Astrocyte (in vitro differentiated cells and primary cell): ENCODE data around the gene NEB. TPM values are rescaled to one million over a fixed set of nuclear protein-coding genes. Genes with fewer than 3 reads are reported as not detected.

Source experiments
- DNase-seq: peaks from one replicate; pipeline ENCODE4 v3.0.0-alpha.2; 2010; ENCODE audit warnings: low read depth
- FAIRE-seq: peaks from 2 replicates; lab custom pipeline; 2011; peaks lifted over from hg19 to GRCh38; lab: Jason Lieb, UNC
- H2AFZ ChIP-seq: 2 replicates; pipeline ENCODE4 v1.6.0; 2012; ENCODE audit warnings: low read depth, low read length, inconsistent platforms
- H3K27ac ChIP-seq: 2 replicates; pipeline ENCODE4 v1.5.1; 2011; ENCODE audit warnings: low read depth, low read length, inconsistent platforms
- H3K27me3 ChIP-seq: 2 replicates; pipeline ENCODE4 v1.6.0; 2011; ENCODE audit warnings: low read length, inconsistent platforms; ENCODE audit not compliant: insufficient read depth
- H3K36me3 ChIP-seq: 2 replicates; pipeline ENCODE4 v1.5.1; 2011; ENCODE audit warnings: low read length, inconsistent platforms; ENCODE audit not compliant: insufficient read depth
- H3K4me1 ChIP-seq: 2 replicates; pipeline ENCODE4 v1.5.1; 2011; ENCODE audit warnings: low read length, inconsistent platforms; ENCODE audit not compliant: insufficient read depth
- H3K4me2 ChIP-seq: 2 replicates; pipeline ENCODE4 v1.6.0; 2012; ENCODE audit warnings: low read length, inconsistent platforms
- H3K4me3 ChIP-seq: 2 replicates; pipeline ENCODE4 v1.5.1; 2011; ENCODE audit warnings: low read depth, mild to moderate bottlenecking, low read length, inconsistent platforms; ENCODE audit not compliant: insufficient read depth
- H3K79me2 ChIP-seq: 2 replicates; pipeline ENCODE4 v1.6.0; 2012; ENCODE audit warnings: mild to moderate bottlenecking, low read length, inconsistent platforms; ENCODE audit not compliant: insufficient read depth
- H3K9ac ChIP-seq: 2 replicates; pipeline ENCODE4 v1.6.0; 2012; ENCODE audit warnings: mild to moderate bottlenecking, low read length, inconsistent platforms
- H3K9me3 ChIP-seq: 2 replicates; pipeline ENCODE4 v1.5.1; 2012; ENCODE audit warnings: low read depth, mild to moderate bottlenecking, low read length, inconsistent platforms; ENCODE audit not compliant: insufficient read depth
- H4K20me1 ChIP-seq: 2 replicates; pipeline ENCODE4 v1.6.0; 2012; ENCODE audit warnings: low read length, inconsistent platforms; ENCODE audit not compliant: insufficient read depth
- H3K27ac Mint-ChIP-seq: one replicate; pipeline ENCODE4 v1.8.0; 2021; ENCODE audit warnings: mild to moderate bottlenecking, mixed read lengths; ENCODE audit not compliant: unreplicated experiment
- H3K27me3 Mint-ChIP-seq: one replicate; pipeline ENCODE4 v1.8.0; 2021; ENCODE audit warnings: low read depth, mixed read lengths; ENCODE audit not compliant: unreplicated experiment
- H3K36me3 Mint-ChIP-seq: one replicate; pipeline ENCODE4 v1.8.0; 2021; ENCODE audit warnings: low read depth, mixed read lengths; ENCODE audit not compliant: unreplicated experiment
- H3K4me1 Mint-ChIP-seq: one replicate; pipeline ENCODE4 v1.8.0; 2021; ENCODE audit warnings: low read depth, mixed read lengths; ENCODE audit not compliant: unreplicated experiment
- H3K4me3 Mint-ChIP-seq: one replicate; pipeline ENCODE4 v1.8.0; 2021; ENCODE audit warnings: mild to moderate bottlenecking, moderate library complexity, mixed read lengths; ENCODE audit not compliant: unreplicated experiment
- H3K9me3 Mint-ChIP-seq: one replicate; pipeline ENCODE4 v1.8.0; 2021; ENCODE audit warnings: mild to moderate bottlenecking, mixed read lengths; ENCODE audit not compliant: unreplicated experiment
- EZH2 ChIP-seq: IDR thresholded peaks from 2 replicates; pipeline ENCODE4 v1.6.1; 2012; ENCODE audit warnings: mild to moderate bottlenecking, low read length, inconsistent platforms; ENCODE audit not compliant: insufficient read depth
- total RNA-seq: library from RNA; stranded (reverse); gene quantifications from 2 replicates; pipeline ENCODE4 v1.2.1, GENCODE V29; 2021
- TF ChIP-seq, protein P1 (sequence below): IDR thresholded peaks from 2 replicates; pipeline ENCODE4 v1.5.1; 2011; ENCODE audit warnings: low read depth, mild to moderate bottlenecking, inconsistent platforms, low read length, moderate library complexity; ENCODE audit not compliant: insufficient read depth

The NEB gene
- total RNA-seq, 1 donor from 2014 or later, result 0.82 TPM

DNA sequence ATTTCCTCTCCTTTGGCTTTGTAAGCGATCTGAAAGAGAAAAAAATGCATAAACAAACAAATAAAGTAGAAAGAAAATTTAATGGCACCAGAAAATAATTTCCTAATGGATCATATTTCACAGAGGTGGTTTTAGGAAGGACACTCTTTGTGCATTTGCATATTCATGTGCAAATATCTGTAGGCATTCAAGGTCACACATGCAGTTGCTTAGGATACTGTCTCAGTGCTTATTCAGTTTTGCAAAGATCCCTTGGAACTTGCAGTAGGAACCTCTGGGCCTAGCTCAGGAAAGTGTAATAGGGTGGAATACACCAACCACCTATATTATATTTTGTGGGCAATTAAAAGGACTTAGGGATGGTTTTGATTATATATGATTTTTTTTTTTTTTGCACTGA is 54.3 kb downstream of the NEB start:
- H3K27me3 Mint-ChIP-seq, result no peaks in the 10 kb centered on the region
- H2AFZ ChIP-seq, result no peak overlapping the region
- H3K4me1 Mint-ChIP-seq, result no peaks in the 10 kb centered on the region
- no peaks in the 10 kb centered on the region for H3K4me1 ChIP-seq
- H3K27me3 ChIP-seq, result no peaks in the 10 kb centered on the region
- no peak overlapping the region for H3K9ac ChIP-seq
- H3K4me3 ChIP-seq, result no peak overlapping the region
- no peak overlapping the region for H3K4me2 ChIP-seq
- H3K36me3 Mint-ChIP-seq, result no peaks in the 10 kb centered on the region
- H3K9me3 ChIP-seq, result no peaks in the 10 kb centered on the region
- H3K27ac Mint-ChIP-seq, result no peak overlapping the region
- no peaks in the 10 kb centered on the region for H3K9me3 Mint-ChIP-seq
- no peaks in the 10 kb centered on the region for H3K36me3 ChIP-seq
- no peaks in the 10 kb centered on the region for H3K79me2 ChIP-seq
- DNase-seq (no peak), FAIRE-seq (no peak)
- no peaks in the 10 kb centered on the region for H4K20me1 ChIP-seq
- no peak overlapping the region for H3K27ac ChIP-seq
- no peak overlapping the region for H3K4me3 Mint-ChIP-seq
- TF ChIP-seq, protein P1, sequence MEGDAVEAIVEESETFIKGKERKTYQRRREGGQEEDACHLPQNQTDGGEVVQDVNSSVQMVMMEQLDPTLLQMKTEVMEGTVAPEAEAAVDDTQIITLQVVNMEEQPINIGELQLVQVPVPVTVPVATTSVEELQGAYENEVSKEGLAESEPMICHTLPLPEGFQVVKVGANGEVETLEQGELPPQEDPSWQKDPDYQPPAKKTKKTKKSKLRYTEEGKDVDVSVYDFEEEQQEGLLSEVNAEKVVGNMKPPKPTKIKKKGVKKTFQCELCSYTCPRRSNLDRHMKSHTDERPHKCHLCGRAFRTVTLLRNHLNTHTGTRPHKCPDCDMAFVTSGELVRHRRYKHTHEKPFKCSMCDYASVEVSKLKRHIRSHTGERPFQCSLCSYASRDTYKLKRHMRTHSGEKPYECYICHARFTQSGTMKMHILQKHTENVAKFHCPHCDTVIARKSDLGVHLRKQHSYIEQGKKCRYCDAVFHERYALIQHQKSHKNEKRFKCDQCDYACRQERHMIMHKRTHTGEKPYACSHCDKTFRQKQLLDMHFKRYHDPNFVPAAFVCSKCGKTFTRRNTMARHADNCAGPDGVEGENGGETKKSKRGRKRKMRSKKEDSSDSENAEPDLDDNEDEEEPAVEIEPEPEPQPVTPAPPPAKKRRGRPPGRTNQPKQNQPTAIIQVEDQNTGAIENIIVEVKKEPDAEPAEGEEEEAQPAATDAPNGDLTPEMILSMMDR, result no peak
- no peak for TF ChIP-seq EZH2

DNA sequence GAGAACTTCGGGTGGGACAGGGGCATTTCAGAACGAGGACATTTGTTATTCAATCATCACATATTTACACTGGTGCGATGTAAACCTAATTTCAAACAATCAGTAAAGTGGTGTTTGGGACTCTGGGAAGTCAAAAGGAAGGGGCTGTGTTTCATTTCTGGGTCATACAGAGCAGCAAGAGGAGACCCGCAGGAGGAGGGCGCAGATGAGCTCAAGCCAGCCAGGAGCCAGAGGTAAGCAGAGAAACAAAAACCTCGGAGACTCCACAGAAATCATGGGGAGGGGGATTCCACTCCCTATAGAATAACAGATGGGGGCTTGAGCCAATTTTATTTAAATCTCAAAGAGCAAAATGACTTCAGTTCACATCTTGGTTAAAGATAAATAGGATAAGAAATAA is 55.4 kb downstream of the NEB start:
- Histone ChIP-seq H3K4me2 (no peak overlapping the region), H2AFZ (no peak overlapping the region), H3K4me3 (no peak overlapping the region), H3K9ac (no peak overlapping the region), H3K4me1 (no peaks in the 10 kb centered on the region), H3K27me3 (no peaks in the 10 kb centered on the region), H4K20me1 (no peaks in the 10 kb centered on the region), H3K36me3 (no peaks in the 10 kb centered on the region), H3K79me2 (no peaks in the 10 kb centered on the region), H3K9me3 (no peaks in the 10 kb centered on the region), H3K27ac (no peak overlapping the region)
- H3K4me3 Mint-ChIP-seq, result no peak overlapping the region
- H3K36me3 Mint-ChIP-seq, result no peaks in the 10 kb centered on the region
- TF ChIP-seq EZH2, result no peak
- TF ChIP-seq, protein P1, result no peak
- no peaks in the 10 kb centered on the region for H3K27me3 Mint-ChIP-seq
- DNase-seq, result no peak
- H3K9me3 Mint-ChIP-seq, result no peaks in the 10 kb centered on the region
- H3K4me1 Mint-ChIP-seq, result no peaks in the 10 kb centered on the region
- no peak overlapping the region for H3K27ac Mint-ChIP-seq
- no peak for FAIRE-seq

DNA sequence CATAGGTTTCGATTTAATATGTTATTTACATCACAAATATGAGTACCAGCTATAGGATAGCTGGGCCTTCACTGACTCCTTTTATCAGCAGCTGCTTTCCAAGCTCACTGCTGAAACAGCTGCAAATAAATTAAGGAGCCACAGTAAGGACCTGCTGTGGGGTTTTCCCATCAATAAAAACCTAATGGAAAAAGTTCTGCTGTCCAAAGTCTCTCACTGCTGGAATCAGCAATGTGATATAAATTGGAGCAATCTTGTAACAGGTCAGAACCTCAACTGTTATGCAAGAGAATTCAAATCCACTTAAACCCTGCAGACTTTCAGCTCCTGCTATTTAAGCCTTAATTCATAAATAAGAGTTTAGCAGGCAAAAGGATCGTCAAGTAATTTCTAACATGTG is 61.3 kb downstream of the NEB start:
- H3K9me3 ChIP-seq, result no peaks in the 10 kb centered on the region
- H2AFZ ChIP-seq, result no peak overlapping the region
- no peaks in the 10 kb centered on the region for H3K36me3 Mint-ChIP-seq
- H3K4me2 ChIP-seq, result no peak overlapping the region
- H3K27me3 ChIP-seq, result no peaks in the 10 kb centered on the region
- no peak overlapping the region for H3K27ac ChIP-seq
- H3K36me3 ChIP-seq, result no peaks in the 10 kb centered on the region
- DNase-seq, result no peak
- H3K9ac ChIP-seq, result no peak overlapping the region
- no peak overlapping the region for H3K4me3 Mint-ChIP-seq
- peaks cover 5% of the 10 kb centered on the region for H3K4me1 ChIP-seq
- no peaks in the 10 kb centered on the region for H3K79me2 ChIP-seq
- peaks cover 32% of the 10 kb centered on the region for H3K4me1 Mint-ChIP-seq
- H4K20me1 ChIP-seq, result no peaks in the 10 kb centered on the region
- TF ChIP-seq, protein P1, result no peak
- no peak for TF ChIP-seq EZH2
- H3K27ac Mint-ChIP-seq, result no peak overlapping the region
- FAIRE-seq, result no peak
- no peak overlapping the region for H3K4me3 ChIP-seq
- no peaks in the 10 kb centered on the region for H3K27me3 Mint-ChIP-seq
- no peaks in the 10 kb centered on the region for H3K9me3 Mint-ChIP-seq
